Measurements from ENCODE around the gene ASIC1.

- TF ChIP-seq CTCF (IDR thresholded peaks at IDR 0.05; ENCODE audit: low read length) (no peak), EZH2 (IDR thresholded peaks at IDR 0.05; ENCODE audit: borderline replicate concordance, low read length) (no peak)
Measured at GRCh38 chr12:50100561-50100960, 43.2 kb downstream of the ASIC1 start.

Data from OCI-LY1 (cell line).